Kidney (tissue), 14 donors: ENCODE results near the gene BSDC1. TPM values are rescaled to one million over a fixed set of nuclear protein-coding genes. Genes with fewer than 3 reads are reported as not detected.

Experiments
- DNase-seq, 5 donors: peaks; one replicate each; pipeline ENCODE4 v3.0.0-alpha.2; 2013 to 2020
- FAIRE-seq: peaks from 2 replicates; lab custom pipeline; 2012; peaks lifted over from hg19 to GRCh38; lab: Jason Lieb, UNC
- H3K27ac ChIP-seq, 2 donors: one replicate each; pipeline ENCODE4 v1.7.0; 2013; ENCODE audit warnings: low read depth in 2 of 2, low read length in 2 of 2, inconsistent platforms in 1 of 2
- H3K27me3 ChIP-seq: one replicate; pipeline ENCODE4 v1.7.1; 2013; ENCODE audit warnings: low read length, inconsistent platforms; ENCODE audit not compliant: control insufficient read depth, insufficient read depth
- H3K36me3 ChIP-seq, 3 donors: one replicate each; pipeline versions ENCODE4 v1.7.0 to v1.7.1; 2013; ENCODE audit warnings: low read length in 3 of 3, control low read depth in 1 of 3, inconsistent platforms in 1 of 3; ENCODE audit not compliant: insufficient read depth in 3 of 3, control insufficient read depth in 2 of 3
- H3K4me1 ChIP-seq, 3 donors: one replicate each; pipeline versions ENCODE4 v1.7.0 to v1.7.1; 2013; ENCODE audit warnings: low read length in 3 of 3, inconsistent platforms in 1 of 3, low read depth in 1 of 3; ENCODE audit not compliant: control insufficient read depth in 2 of 3, insufficient read depth in 2 of 3
- H3K4me3 ChIP-seq, 3 donors: one replicate each; pipeline versions ENCODE4 v1.7.0 to v1.8.1; 2013; ENCODE audit warnings: low read length in 3 of 3, control low read depth in 1 of 3, inconsistent platforms in 1 of 3
- H3K9ac ChIP-seq, 3 donors: one replicate each; pipeline versions ENCODE4 v1.7.0 to v1.7.1; 2013; ENCODE audit warnings: low read length in 3 of 3, control low read depth in 1 of 3, inconsistent platforms in 1 of 3
- H3K9me3 ChIP-seq, 3 donors: one replicate each; pipeline versions ENCODE4 v1.7.0 to v1.7.1; 2013; ENCODE audit warnings: low read length in 3 of 3, control low read depth in 1 of 3, inconsistent platforms in 1 of 3; ENCODE audit not compliant: control insufficient read depth in 2 of 3, insufficient read depth in 1 of 3
- CTCF ChIP-seq: IDR thresholded peaks from 3 replicates; pipeline ENCODE4 v1.5.1; 2012; ENCODE audit warnings: mild to moderate bottlenecking, moderate library complexity, borderline replicate concordance; ENCODE audit not compliant: insufficient read depth; ENCODE audit errors: extremely low read depth
- intact Hi-C: fragments of 100-400 bp; cut with DNase I; formaldehyde crosslinking; loops from one replicate; pipeline ENCODE4 v1.11.1; 2022
- polyA plus RNA-seq: library from polyadenylated mRNA; stranded (reverse); fragments of 350-450 nt; fragmentation: Illumina TruSeq; extraction: RNeasy Lipid Tissue Mini Kit (QIAGEN cat#74804); gene quantifications from one replicate; pipeline ENCODE4 v1.2.3, GENCODE V29; 2014; ENCODE audit warnings: low read depth, low replicate concordance; ENCODE audit not compliant: insufficient read depth
- total RNA-seq: library from RNA; stranded (reverse); fragmentation: NEBNext Ultra II Directional; extraction: Animal tissue kit (Norgen Biotek cat#: 25700); gene quantifications from one replicate; pipeline ENCODE4 v1.2.1, GENCODE V29; 2021
- donor health status: control.
- donor health status: control.
- donor health status: control.
- donor health status: control.
- donor health status: control.
- donor health status: DM: yes; HTN: yes; CAD: no.
- donor health status: Normal renal cell carcinoma (clear cell type).

The BSDC1 gene
- total and polyA plus RNA-seq, 2 donors from 2014 or later: 40.2 to 61.7 TPM

- no peak overlapping the region for H3K9ac ChIP-seq
- no peak for FAIRE-seq
Measured at GRCh38 chr1:32386676-32387392, 7.4 kb downstream of the BSDC1 start.

GRCh38 chr1:32380057-32380456, 14.2 kb downstream of the BSDC1 start:
- H3K4me3 ChIP-seq: no peak overlapping the region
- intact Hi-C loops: no loop called here
- no peaks in the 10 kb centered on the region for H3K9me3 ChIP-seq

More at GRCh38 chr1:32386676-32387392, 7.4 kb downstream of the BSDC1 start:
- Histone ChIP-seq H3K36me3 (peaks cover 9 to 41% (median 33%) of the 10 kb centered on the region in 3 donors), H3K4me3 (no peak overlapping the region), H3K4me1 (peaks cover 0 to 2% (median 0%) of the 10 kb centered on the region in 3 donors), H3K27ac (no peak overlapping the region), H3K27me3 (no peaks in the 10 kb centered on the region), H3K9me3 (no peaks in the 10 kb centered on the region)
- intact Hi-C loops: no loop called here
- no peak for TF ChIP-seq CTCF
- DNase-seq: peak in 4 of 5 donors; percentile 57 to 68 (median 64)

GRCh38 chr1:32377541-32378220, 16.6 kb downstream of the BSDC1 start:
- intact Hi-C loops: no loop called here
- H3K4me1 ChIP-seq: no peaks in the 10 kb centered on the region
- H3K4me3 ChIP-seq: no peak overlapping the region
- FAIRE-seq (no peak), DNase-seq (no peak)
- no peak overlapping the region for H3K9ac ChIP-seq
- H3K27ac ChIP-seq: no peak overlapping the region
- H3K27me3 ChIP-seq: no peaks in the 10 kb centered on the region
- H3K36me3 ChIP-seq: peaks cover 5 to 83% (median 44%) of the 10 kb centered on the region in 3 donors
- TF ChIP-seq CTCF: no peak
- H3K9me3 ChIP-seq: no peaks in the 10 kb centered on the region

More at GRCh38 chr1:32380057-32380456, 14.2 kb downstream of the BSDC1 start:
- no peak overlapping the region for H3K27ac ChIP-seq
- no peaks in the 10 kb centered on the region for H3K4me1 ChIP-seq
- no peak for TF ChIP-seq CTCF
- H3K9ac ChIP-seq: no peak overlapping the region
- DNase-seq (no peak), FAIRE-seq (no peak)
- peaks cover 7 to 87% (median 41%) of the 10 kb centered on the region in 3 donors for H3K36me3 ChIP-seq
- no peaks in the 10 kb centered on the region for H3K27me3 ChIP-seq
